ENCODE data around the gene PROK1. TPM values are rescaled to one million over a fixed set of nuclear protein-coding genes. Genes with fewer than 3 reads are reported as not detected.

Gene PROK1
- total and polyA plus RNA-seq, 2 experiments from 2014 or later, result not detected

DNA sequence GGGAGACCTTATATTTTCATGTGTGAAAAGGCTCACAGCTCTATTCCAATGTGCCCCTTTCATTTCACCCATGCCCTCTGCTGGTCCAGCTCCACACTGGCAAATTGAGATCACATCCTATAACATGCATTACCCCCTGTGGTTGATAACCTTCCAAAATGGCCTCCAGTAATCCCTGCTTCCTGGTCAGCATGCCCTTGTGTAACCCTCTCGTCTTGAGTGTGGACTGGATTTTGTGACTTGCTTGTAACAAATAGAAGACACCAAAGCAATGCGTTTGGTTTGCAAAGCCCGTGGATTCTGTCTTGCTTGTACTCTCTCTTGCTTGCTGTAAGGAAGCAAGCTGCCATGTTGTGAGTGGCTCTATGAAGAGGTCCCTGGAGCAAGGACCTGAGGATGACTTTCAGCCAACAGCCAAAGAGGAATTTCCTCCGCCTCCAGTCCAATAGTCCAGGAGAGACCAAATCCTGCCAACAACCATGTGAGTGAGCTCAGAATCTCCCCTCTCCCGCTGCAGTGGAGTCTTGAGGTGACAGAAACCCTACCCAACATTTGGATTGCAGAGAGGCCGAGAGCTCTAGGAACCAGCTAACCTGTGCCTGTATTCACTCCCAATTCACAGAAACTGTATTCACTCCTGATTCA is 50.7 kb downstream of the PROK1 start (continued):
- TF ChIP-seq, protein P1, sequence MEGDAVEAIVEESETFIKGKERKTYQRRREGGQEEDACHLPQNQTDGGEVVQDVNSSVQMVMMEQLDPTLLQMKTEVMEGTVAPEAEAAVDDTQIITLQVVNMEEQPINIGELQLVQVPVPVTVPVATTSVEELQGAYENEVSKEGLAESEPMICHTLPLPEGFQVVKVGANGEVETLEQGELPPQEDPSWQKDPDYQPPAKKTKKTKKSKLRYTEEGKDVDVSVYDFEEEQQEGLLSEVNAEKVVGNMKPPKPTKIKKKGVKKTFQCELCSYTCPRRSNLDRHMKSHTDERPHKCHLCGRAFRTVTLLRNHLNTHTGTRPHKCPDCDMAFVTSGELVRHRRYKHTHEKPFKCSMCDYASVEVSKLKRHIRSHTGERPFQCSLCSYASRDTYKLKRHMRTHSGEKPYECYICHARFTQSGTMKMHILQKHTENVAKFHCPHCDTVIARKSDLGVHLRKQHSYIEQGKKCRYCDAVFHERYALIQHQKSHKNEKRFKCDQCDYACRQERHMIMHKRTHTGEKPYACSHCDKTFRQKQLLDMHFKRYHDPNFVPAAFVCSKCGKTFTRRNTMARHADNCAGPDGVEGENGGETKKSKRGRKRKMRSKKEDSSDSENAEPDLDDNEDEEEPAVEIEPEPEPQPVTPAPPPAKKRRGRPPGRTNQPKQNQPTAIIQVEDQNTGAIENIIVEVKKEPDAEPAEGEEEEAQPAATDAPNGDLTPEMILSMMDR (conservative IDR thresholded peaks at IDR 0.05; ENCODE audit: low read depth in 2 of 2), result no peak
- no peak for TF ChIP-seq REST (IDR thresholded peaks at IDR 0.05; ENCODE audit: unreplicated experiment)
- no peak for TF ChIP-seq EZH2phosphoT487 (IDR thresholded peaks at IDR 0.05; ENCODE audit: unreplicated experiment)
- no peak for TF ChIP-seq CREB1 (CRISPR knock-in tag; IDR thresholded peaks at IDR 0.05; ENCODE audit: low read depth)
- TF ChIP-seq JUNB (IDR thresholded peaks at IDR 0.05; ENCODE audit: unreplicated experiment), result no peak

DNA sequence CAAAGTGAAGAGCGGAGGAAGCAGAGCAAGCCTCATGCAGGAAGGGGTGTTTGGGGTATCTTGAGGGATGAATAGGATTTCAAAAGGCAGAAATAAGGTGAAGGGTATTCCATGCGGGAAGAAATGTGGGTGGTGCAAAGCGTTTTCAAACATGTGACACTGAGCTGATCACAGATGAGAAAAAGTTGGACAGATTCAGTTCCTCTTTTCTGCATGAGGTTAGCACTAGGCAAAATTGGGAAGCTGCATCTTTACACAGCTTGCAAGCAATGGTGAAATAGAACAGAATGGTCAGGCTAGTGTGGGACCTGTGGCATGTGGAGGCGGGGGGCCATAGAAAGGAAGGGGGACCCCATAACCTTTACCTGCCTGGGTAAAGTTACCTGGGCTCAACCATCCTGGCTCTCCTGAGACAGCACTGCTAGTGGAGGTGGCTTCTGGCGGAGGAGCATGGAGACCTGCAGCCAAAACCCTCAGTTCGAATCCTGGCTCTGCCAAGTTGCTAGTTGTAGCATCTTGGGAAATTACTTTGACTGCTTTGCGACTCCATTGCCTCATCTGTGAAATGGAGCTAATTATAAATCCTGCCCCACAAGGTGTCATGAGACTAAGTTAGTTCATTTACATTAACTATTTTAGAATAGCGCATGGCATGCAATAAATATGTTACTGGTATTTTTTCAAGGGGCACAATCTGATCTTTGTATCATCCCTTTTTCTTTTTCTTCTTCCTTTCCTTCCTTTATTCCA is 51.6 kb downstream of the PROK1 start:
- Mint-ChIP-seq H3K4me3 (no peak overlapping the region), H3K27me3 (ENCODE audit: insufficient read depth, low read depth, poor library complexity) (peaks cover 2% of the 10 kb centered on the region), H3K4me1 (peaks cover 3% of the 10 kb centered on the region), H3K36me3 (ENCODE audit: low read depth) (no peaks in the 10 kb centered on the region), H3K27ac (no peak overlapping the region), H3K9me3 (no peaks in the 10 kb centered on the region)
- Histone ChIP-seq H3K27ac (ENCODE audit: low read depth) (no peak overlapping the region), H2AFZ (no peak overlapping the region), H3K4me3 (no peak overlapping the region), H4K20me1 (replicated peaks; ENCODE audit: insufficient read depth) (no peaks in the 10 kb centered on the region), H3F3A (replicated peaks; ENCODE audit: low read depth) (no peaks in the 10 kb centered on the region), H3K36me3 (ENCODE audit: insufficient read depth) (no peaks in the 10 kb centered on the region), H3K27me3 (ENCODE audit: insufficient read depth) (no peaks in the 10 kb centered on the region), H3K79me2 (replicated peaks; ENCODE audit: insufficient read depth) (no peaks in the 10 kb centered on the region), H3K9me2 (ENCODE audit: insufficient read depth) (no peaks in the 10 kb centered on the region), H3K4me1 (ENCODE audit: insufficient read depth) (no peaks in the 10 kb centered on the region), H3K4me2 (no peak overlapping the region)
- ATAC-seq (no peak), DNase-seq (ENCODE audit: low spot score) (no peak)
- no peak for TF ChIP-seq JUNB (IDR thresholded peaks at IDR 0.05; ENCODE audit: unreplicated experiment)
- TF ChIP-seq CREB1 (CRISPR knock-in tag; IDR thresholded peaks at IDR 0.05; ENCODE audit: low read depth), result no peak
- no peak for TF ChIP-seq EZH2phosphoT487 (IDR thresholded peaks at IDR 0.05; ENCODE audit: unreplicated experiment)
- no peak for TF ChIP-seq EZH2 (IDR thresholded peaks at IDR 0.05; ENCODE audit: low read depth, unreplicated experiment)
- no peak for TF ChIP-seq NANOG (IDR thresholded peaks at IDR 0.05; ENCODE audit: borderline replicate concordance)
- no peak for TF ChIP-seq REST (IDR thresholded peaks at IDR 0.05; ENCODE audit: unreplicated experiment)
